Measurements from ENCODE around the gene YWHAG.

The YWHAG gene

DNA sequence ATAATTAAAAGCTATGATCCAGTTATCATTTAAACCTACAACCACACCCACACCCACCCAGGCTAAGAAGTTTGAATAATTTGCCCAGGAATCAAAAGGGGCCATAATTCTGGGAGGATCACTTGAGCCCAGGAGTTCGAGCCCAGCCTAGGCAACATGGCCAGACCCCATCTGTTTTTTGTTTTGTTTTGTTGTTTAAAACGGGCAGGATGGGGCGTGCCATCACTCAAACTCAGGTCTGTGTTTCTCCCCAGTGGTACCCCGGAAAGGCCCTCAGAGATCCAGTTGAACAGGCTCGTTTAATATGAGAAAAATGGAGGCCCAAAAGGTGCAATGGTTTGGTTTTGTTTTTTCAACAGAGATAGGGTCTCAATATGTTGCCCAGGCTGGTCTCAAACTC is 33.0 kb downstream of the YWHAG start:
- H3K27ac ChIP-seq (ENCODE audit: low read depth, low read length, poor library complexity, severe bottlenecking), result no peak overlapping the region
- H4K20me1 ChIP-seq (ENCODE audit: insufficient read depth, low read length), result no peaks in the 10 kb centered on the region
- H3K9ac ChIP-seq (ENCODE audit: low read length), result no peak overlapping the region
- H2AFZ ChIP-seq (ENCODE audit: low read length), result no peak overlapping the region
- no peaks in the 10 kb centered on the region for H3K9me2 ChIP-seq (ENCODE audit: low read depth, low read length)
- no peaks in the 10 kb centered on the region for H3K9me3 ChIP-seq (ENCODE audit: low read length)
- no peaks in the 10 kb centered on the region for H3F3A ChIP-seq (ENCODE audit: insufficient read depth, low read length)
- TF ChIP-seq, protein P1, sequence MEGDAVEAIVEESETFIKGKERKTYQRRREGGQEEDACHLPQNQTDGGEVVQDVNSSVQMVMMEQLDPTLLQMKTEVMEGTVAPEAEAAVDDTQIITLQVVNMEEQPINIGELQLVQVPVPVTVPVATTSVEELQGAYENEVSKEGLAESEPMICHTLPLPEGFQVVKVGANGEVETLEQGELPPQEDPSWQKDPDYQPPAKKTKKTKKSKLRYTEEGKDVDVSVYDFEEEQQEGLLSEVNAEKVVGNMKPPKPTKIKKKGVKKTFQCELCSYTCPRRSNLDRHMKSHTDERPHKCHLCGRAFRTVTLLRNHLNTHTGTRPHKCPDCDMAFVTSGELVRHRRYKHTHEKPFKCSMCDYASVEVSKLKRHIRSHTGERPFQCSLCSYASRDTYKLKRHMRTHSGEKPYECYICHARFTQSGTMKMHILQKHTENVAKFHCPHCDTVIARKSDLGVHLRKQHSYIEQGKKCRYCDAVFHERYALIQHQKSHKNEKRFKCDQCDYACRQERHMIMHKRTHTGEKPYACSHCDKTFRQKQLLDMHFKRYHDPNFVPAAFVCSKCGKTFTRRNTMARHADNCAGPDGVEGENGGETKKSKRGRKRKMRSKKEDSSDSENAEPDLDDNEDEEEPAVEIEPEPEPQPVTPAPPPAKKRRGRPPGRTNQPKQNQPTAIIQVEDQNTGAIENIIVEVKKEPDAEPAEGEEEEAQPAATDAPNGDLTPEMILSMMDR (IDR thresholded peaks at IDR 0.05; ENCODE audit: low read length), result no peak
- TF ChIP-seq EZH2 (IDR thresholded peaks at IDR 0.05; ENCODE audit: borderline replicate concordance, low read length), result no peak
- H3K4me1 ChIP-seq (ENCODE audit: insufficient read depth, low read length, severe bottlenecking), result no peaks in the 10 kb centered on the region
- peaks cover 16% of the 10 kb centered on the region for H3K79me2 ChIP-seq (ENCODE audit: insufficient read depth, low read length)
- no peak overlapping the region for H3K4me3 ChIP-seq (ENCODE audit: low read depth, low read length, poor library complexity, severe bottlenecking)
- H3K27me3 ChIP-seq (ENCODE audit: insufficient read depth, low read length), result no peaks in the 10 kb centered on the region
- peaks cover 82% of the 10 kb centered on the region for H3K36me3 ChIP-seq (ENCODE audit: insufficient read depth, low read length)
- H3K4me2 ChIP-seq (ENCODE audit: low read length), result no peak overlapping the region

DNA sequence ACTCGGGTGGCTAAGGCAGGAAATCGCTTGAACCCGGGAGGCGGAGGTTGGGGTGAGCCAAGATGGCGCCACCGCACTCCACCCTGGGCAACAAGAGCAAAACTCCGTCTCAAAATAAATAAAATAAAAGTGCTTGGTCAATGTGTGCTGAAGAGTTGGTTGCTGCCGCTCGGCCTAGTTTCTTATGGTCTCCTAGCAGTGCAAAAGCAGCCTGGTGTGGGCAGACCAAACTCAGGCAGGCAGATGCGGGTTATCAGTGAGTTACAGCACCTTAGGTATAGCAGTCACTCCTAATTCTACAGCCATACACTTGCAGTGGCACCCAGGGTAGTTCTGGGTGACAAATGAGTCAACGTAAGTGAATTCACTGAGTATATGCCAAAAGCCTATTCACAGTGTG is 33.7 kb downstream of the YWHAG start:
- Histone ChIP-seq H4K20me1 (ENCODE audit: insufficient read depth, low read length) (no peaks in the 10 kb centered on the region), H3K36me3 (ENCODE audit: insufficient read depth, low read length) (peaks cover 75% of the 10 kb centered on the region), H3K9me3 (ENCODE audit: low read length) (no peaks in the 10 kb centered on the region), H3K27ac (ENCODE audit: low read depth, low read length, poor library complexity, severe bottlenecking) (no peak overlapping the region), H3K9ac (ENCODE audit: low read length) (no peak overlapping the region), H3K4me1 (ENCODE audit: insufficient read depth, low read length, severe bottlenecking) (no peaks in the 10 kb centered on the region), H3F3A (ENCODE audit: insufficient read depth, low read length) (0 out of 2 replicates have a peak, but pooled peaks cover under 1% of the 10 kb centered on the region), H3K4me3 (ENCODE audit: low read depth, low read length, poor library complexity, severe bottlenecking) (no peak overlapping the region), H2AFZ (ENCODE audit: low read length) (no peak overlapping the region), H3K79me2 (ENCODE audit: insufficient read depth, low read length) (peaks cover 10% of the 10 kb centered on the region), H3K27me3 (ENCODE audit: insufficient read depth, low read length) (no peaks in the 10 kb centered on the region), H3K9me2 (ENCODE audit: low read depth, low read length) (no peaks in the 10 kb centered on the region), H3K4me2 (ENCODE audit: low read length) (no peak overlapping the region)
- TF ChIP-seq EZH2 (IDR thresholded peaks at IDR 0.05; ENCODE audit: borderline replicate concordance, low read length), result no peak
- TF ChIP-seq, protein P1 (IDR thresholded peaks at IDR 0.05; ENCODE audit: low read length), result no peak

DNA sequence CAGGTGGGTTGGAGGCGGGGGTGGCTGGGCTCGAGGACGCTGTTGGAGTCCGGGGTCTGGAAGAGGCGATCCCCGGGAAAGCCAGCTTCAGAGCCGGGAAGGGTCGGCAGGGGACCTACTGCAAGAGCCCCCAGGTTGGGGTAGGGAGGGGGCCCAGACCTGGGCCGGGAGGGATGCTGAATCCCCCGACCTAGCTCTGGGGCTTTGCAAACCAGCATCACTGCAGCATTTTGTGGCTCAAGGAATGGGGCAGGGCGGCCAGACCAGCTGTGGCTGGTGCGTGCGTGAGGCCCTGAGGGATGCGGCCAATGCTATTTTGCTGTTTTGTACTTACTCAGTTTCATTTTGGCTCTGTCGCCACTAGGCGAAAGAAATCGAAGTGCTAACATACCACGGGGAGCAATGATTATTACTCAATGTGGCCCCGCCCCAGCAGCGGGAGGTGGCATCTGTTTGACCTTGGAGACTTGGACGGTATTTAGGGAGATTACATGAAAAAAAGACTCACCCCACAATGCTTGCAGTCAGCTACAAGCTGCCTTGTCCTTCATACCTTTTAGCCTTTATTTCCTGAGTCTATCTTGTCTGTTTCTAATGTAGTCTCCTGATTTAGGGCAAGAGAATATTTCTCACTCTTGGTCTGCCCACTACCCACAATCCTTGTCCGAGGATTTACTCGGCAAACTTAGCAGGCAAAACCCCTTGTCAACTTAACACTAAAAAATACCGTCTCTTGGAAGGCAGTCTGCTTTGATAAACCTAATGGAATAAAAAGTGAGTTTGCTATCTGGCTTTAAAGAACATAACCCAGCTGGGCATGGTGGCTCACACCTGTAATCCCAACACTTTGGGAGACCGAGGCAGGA is 40.1 kb downstream of the YWHAG start:
- Histone ChIP-seq H3K36me3 (ENCODE audit: insufficient read depth, low read length) (peaks cover 17% of the 10 kb centered on the region; the same call in 1 of the 2 replicates), H3K9me3 (ENCODE audit: low read length) (no peaks in the 10 kb centered on the region), H3K27ac (ENCODE audit: low read depth, low read length, poor library complexity, severe bottlenecking) (peak overlapping the region; percentile 82), H2AFZ (ENCODE audit: low read length) (no peak overlapping the region), H3K9ac (ENCODE audit: low read length) (peak overlapping the region; percentile 65), H3K4me1 (ENCODE audit: insufficient read depth, low read length, severe bottlenecking) (peaks cover 27% of the 10 kb centered on the region), H3K27me3 (ENCODE audit: insufficient read depth, low read length) (no peaks in the 10 kb centered on the region), H3K79me2 (ENCODE audit: insufficient read depth, low read length) (no peaks in the 10 kb centered on the region), H3K9me2 (ENCODE audit: low read depth, low read length) (no peaks in the 10 kb centered on the region), H3K4me2 (ENCODE audit: low read length) (peak overlapping the region; percentile 83), H3F3A (ENCODE audit: insufficient read depth, low read length) (0 out of 2 replicates have a peak, but pooled peaks cover 11% of the 10 kb centered on the region), H4K20me1 (ENCODE audit: insufficient read depth, low read length) (no peaks in the 10 kb centered on the region), H3K4me3 (ENCODE audit: low read depth, low read length, poor library complexity, severe bottlenecking) (peak overlapping the region; percentile 65)
- TF ChIP-seq, protein P1 (IDR thresholded peaks at IDR 0.05; ENCODE audit: low read length), result peak; percentile 33; the same call in 1 of the 2 replicates
- TF ChIP-seq EZH2 (IDR thresholded peaks at IDR 0.05; ENCODE audit: borderline replicate concordance, low read length), result no peak
